NCI-H1436 treated with DMSO at 0.1 percent for 48 hours (cell line): Measurements from ENCODE around the gene MMP15.
"Not testable (repeated sequence)": the region's sequence is repeated elsewhere in the genome, so short reads cannot be mapped to it uniquely, and the experiment has no call there.

Experiments used
- DNase-seq: peaks from one replicate; lab custom pipeline; 2025; lab: John Stamatoyannopoulos, UW

The MMP15 gene

GRCh38 chr16:58049232-58050185 lies 24.0 kb downstream of the MMP15 start:
- DNase-seq, result no peak

DNA sequence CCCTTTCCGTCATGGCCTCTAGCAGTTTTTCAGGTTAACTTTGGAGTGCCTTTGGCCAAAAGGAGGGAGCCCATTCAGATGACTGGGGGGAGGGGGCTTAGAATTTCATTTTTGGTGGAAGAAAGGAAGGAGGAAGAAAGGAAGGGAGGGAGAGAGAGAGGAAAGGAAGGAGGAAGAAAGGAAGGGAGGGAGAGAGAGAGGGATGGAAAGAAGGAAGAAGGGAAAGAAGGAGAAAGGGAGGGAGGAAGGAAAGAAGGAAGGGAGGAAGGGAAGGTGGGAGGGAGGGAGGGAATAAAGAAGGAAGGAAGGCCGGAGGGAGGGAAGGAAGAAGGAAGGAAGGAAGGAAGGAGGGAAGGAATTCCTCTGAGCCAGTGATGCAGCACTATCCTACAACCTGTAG lies 25.7 kb downstream of the MMP15 start:
- DNase-seq, result no peak

DNA sequence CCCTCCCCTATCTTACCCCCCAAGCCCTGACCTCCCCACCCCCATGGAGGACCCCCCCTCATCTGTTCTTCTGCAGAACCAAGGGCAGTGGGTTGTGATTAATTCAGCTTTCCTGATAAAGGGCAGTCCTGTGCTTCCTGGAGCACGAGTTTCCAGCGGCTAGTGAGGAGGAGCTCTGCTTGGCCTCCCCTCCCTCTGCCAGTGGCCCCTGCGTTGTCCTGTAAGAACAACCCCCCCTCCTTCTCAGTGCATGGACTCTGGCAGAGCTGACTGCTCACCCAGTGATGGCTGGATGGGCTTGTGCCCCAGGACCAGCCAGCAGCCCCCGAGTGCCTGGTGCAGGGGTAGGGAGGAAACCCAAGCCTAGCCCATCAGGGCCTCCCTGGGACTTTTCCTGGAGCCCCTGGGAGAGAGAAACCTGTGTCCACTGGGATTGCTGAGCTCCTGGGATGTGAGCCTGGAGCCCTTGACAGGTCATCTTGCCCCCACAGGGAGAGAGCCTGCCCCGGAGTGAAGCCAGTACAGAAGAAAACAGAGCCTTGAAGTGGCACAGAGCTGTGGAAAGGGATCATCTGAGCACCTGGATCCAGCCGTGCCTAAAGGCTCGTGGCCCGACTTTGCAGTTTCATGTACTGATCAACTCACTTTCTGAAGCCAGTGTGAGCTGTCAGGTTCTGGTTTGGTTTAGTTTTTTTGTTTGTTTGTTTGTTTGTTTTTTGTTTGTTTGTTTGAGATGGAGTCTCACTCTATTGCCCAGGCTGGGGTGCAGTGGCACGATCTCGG lies 26.5 kb downstream of the MMP15 start:
- no peak for DNase-seq

- no peak for DNase-seq
Observed at GRCh38 chr16:58053682-58054005, 28.1 kb downstream of the MMP15 start.

DNA sequence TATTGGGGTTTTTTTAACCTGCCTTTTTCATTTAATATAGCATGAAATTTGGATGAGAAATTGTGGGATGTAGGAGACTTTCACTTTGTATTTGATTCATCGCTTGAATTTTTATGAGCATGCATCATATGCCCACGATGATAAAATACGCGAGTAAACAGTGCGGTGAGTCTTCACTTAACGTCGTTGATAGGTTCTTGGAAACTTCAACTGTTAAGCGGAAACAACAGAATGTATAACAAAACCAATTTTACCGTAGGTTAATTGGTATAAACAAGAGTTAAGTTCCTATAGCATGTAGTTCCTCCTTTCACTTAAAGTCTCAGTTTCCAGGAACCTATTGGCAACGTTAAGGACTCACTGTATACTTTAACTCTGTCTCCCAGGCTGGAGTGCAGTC lies 28.7 kb downstream of the MMP15 start:
- no peak for DNase-seq

DNA sequence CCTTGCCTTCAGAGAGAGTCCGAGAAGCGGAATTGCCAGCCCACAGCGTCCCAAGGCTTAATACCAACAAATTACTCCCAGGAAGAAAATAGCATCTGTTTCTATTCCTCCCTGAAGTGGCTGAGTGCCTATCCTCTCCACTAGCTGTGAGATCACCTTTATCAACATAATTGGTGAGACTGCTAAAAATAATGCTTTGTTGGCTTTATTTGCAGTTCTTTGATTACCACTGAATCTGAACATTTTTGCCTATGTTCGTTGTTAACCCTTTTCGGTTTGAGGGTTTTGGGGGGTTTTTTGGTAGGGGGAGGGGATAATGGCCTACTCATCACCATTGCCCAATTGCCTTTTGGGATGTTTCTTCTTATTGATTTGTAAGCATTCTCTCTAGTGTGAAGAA lies 31.0 kb downstream of the MMP15 start:
- no peak for DNase-seq

DNA sequence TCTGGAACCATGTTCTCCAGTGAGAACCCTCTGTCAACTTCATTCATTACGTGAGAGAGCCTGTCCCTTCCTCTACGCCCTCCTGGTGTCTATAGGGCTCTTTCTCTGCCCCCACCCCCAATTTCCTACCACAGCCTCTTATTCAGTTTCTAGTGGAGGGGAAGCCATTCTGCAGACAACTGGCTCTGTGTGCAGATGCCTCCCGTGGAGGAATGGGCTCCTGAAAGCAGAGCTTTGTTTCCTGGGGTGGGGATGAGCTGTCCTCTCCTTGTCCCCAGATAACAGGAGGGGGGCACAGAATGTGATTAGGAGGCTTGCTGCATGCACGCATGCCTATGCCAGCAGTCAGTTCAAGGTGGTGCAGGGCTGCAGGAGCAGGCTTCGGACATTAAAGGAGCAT lies 31.6 kb downstream of the MMP15 start:
- DNase-seq, result no peak

- DNase-seq, result no peak
Observed at GRCh38 chr16:58057784-58058183, 32.2 kb downstream of the MMP15 start.

GRCh38 chr16:58062821-58063220 lies 37.3 kb downstream of the MMP15 start:
- DNase-seq, result no peak

- no peak for DNase-seq
Observed at GRCh38 chr16:58063377-58064076, 38.0 kb downstream of the MMP15 start.

GRCh38 chr16:58070585-58070984 lies 45.0 kb downstream of the MMP15 start:
- no peak for DNase-seq

GRCh38 chr16:58072134-58072533 lies 46.6 kb downstream of the MMP15 start:
- not testable (repeated sequence) for DNase-seq

GRCh38 chr16:58073086-58073485 lies 47.5 kb downstream of the MMP15 start:
- DNase-seq, result not testable (repeated sequence)

DNA sequence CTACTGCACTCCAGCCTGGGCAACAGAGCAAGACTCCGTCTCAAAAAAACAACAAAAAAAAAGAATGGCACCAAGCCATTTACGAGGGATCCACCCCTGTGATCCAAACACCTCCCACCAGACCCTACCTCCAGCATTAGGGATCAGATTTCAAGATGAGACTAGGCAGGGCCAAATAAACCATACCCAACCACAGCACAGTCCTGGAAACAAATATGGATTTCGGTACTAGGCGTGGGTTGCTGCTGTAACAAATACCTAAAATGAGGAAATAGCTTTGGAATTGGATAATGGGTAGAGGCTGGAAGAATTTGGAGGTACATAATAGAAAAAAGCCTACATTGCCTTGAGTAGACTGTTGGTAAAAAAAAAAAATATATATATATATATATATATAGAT lies 49.1 kb downstream of the MMP15 start:
- DNase-seq, result no peak

GRCh38 chr16:58076514-58076913 lies 51.0 kb downstream of the MMP15 start:
- no peak for DNase-seq

DNA sequence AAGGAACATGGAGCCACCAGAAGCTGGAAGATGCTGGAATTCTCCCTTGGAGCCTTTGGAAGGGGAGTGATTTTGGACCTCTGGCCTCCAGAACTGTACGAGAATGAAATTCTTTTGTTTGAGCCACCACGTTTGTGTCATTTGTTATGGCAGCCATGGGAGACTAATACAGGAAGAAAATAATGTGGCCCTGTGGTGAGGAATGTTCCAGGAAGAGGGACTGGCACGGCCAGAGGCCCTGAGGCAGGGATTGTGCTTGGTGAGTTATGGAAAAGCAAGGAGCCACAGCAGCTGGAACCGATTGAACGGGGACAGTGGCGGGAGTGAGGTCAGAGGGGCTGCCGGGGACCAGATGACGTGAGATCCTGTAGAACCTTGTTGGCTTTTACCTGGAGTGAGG lies 52.2 kb downstream of the MMP15 start:
- DNase-seq, result no peak

DNA sequence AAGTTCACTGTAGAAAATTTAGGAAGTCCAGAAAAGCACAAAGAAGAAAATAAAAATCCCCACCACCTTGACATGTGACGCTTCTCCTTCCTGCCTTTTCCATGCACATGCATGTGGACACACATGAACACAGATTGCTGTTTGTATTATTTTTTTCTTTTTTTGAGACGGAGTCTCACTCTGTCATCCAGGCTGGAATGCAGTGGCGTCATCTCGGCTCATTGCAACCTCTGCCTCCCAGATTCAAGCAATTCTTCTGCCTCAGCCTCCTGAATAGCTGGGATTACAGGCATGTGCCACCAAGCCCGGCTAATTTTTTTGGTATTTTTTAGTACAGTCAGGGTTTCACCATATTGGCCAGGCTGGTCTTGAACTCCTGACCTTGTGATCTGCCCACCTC lies 55.1 kb downstream of the MMP15 start:
- not testable (repeated sequence) for DNase-seq

GRCh38 chr16:58082381-58082780 lies 56.8 kb downstream of the MMP15 start:
- DNase-seq, result no peak

GRCh38 chr16:58084635-58085034 lies 59.1 kb downstream of the MMP15 start:
- no peak for DNase-seq

GRCh38 chr16:58085171-58085570 lies 59.6 kb downstream of the MMP15 start:
- DNase-seq, result no peak

DNA sequence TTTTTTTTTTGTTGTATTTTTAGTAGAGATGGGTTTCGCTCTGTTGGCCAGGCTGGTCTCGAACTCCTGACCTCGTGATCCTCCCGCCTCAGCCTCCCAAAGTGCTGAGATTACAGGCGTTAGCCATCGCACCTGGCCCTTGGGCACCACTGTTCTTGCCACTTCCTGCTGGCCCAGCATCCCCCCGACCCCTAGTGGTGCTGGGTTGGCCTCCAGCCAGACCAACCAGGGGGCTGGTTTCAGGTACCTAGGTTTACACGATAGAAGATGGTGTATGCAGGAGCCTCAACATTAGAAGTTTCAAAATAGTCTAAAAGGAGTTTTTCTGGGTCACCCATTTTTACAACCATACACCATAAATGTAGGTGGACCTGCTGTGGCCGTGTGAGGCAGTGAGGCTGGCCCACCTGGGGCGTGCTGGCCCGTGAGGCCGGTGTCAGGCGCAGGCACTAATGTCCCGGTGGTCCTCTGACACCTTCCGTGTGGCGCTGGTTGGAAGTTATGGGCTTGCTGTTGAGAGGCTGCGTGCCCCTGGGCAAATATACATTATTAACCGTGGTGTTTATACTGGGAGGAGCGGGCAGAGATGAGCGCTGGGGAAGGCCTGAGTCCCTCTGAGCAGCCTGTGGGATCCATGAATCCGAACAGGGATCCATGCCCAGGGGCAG lies 60.2 kb downstream of the MMP15 start:
- DNase-seq, result no peak
